ENCODE results near the gene LDAF1. TPM values are rescaled to one million over a fixed set of nuclear protein-coding genes. Genes with fewer than 3 reads are reported as not detected.
"Not testable (repeated sequence)": the region's sequence is repeated elsewhere in the genome, so short reads cannot be mapped to it uniquely, and the experiment has no call there.

The LDAF1 gene
- 26.8 TPM for polyA plus RNA-seq (2013, experiment 1 of 4)
- 21.4 TPM for polyA plus RNA-seq (2013, experiment 2 of 4)
- polyA plus RNA-seq (2013, experiment 3 of 4): 25.1 TPM
- polyA plus RNA-seq (2013, experiment 4 of 4): 26.1 TPM

DNA sequence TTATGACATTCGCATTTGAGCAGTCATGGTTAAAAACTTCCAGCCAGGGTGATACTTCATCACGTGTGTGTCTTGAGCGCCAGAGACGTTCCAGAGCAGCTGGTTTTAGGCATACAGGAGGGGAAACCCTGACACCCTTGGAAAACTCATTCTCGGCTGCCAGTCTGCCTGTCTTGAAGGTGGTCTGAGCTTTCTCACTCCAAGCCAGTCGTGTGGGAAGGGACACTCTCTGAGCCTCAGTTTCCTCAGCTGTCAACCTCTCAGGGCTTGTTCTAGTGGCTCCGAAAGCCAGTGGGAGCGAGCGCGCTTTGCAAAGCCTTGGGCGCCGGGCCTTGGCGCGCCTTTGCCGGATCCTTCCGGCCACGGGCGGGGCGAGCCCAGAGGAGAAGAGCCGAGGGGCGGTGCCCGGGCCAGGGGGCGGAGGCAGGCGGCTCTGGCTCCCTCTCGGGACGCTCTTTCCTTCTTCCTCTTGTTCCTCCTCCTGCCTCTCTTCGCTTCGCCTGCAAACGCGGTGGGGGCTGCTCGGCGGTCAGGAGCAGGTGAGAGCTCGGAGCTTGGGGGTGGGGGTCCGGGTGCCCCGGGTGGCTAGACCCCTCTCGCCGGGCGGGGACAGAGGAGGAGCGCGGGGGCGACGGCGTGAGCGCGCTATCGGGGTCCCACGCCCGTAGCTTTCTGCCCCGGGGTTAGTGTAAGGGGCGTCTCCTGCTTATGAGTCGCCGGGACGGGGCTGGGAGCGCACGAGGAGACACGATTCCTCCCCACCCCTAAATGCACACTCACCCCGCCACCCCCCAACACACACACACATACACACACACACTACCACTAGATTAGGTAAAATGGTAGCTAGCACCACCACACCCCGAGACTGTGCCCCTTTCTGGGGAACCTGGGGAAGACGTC, at the start of gene LDAF1:
Gene LDAF1 (plus strand): TSS at position 467 of the 903 bp plus-strand sequence. CDS start 2,509 bp downstream, outside the sequence.
- WGBS, 2 experiments: 1 to 2% methylated on average over 59 of the region's 59 CpGs
- peaks cover 2% of the 10 kb centered on the region for H3K4me1 ChIP-seq (ENCODE audit: control insufficient read depth, insufficient read depth, low read length)
- H3K27ac ChIP-seq (ENCODE audit: insufficient read depth, low read depth, low read length, poor library complexity, severe bottlenecking): no peak within 1 kb of the TSS
- peak within 1 kb of the TSS; percentile 71 for H3K4me3 ChIP-seq (ENCODE audit: insufficient read depth, low read depth, low read length)
- H3K27me3 ChIP-seq (ENCODE audit: control insufficient read depth, insufficient read depth, low read length, poor library complexity, severe bottlenecking): peaks cover 8% of the 10 kb centered on the region
- H3K36me3 ChIP-seq (ENCODE audit: control insufficient read depth, insufficient read depth, low read length): peaks cover 3% of the 10 kb centered on the region
- no peaks in the 10 kb centered on the region for H3K9me3 ChIP-seq (ENCODE audit: control insufficient read depth, low read length)

GRCh38 chr16:21115551-21115950, 42.9 kb upstream of the LDAF1 start:
- WGBS, 2 experiments: 89 to 94% methylated on average over 3 of the region's 4 CpGs
- H3K27me3 ChIP-seq (ENCODE audit: control insufficient read depth, insufficient read depth, low read length, poor library complexity, severe bottlenecking); H3K4me3 ChIP-seq (ENCODE audit: insufficient read depth, low read depth, low read length): not testable (repeated sequence)

DNA sequence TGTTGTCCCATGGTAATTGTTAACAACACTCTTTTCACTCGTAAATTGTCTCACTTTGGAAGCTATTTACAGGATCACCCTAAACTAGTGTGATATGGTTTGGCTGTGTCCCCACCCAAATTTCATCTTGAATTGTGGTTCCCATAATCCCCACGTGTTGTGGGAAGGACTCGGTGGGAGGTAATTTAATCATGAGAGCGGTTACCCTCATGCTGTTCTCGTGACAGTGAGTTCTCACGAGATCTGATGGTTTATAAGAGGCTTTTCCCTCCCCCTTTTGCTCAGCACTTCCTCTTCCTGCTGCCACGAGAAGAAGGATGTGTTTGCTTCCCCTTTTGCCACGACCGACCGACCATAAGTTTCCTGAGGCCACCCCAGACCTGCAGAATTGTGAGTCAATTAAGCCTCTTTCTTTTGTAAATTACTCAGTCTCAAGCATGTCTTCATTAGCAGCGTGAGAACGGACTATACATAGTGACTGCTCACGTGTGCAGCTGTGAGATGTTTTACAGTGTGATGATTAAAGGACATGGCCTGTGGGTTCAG, 42.3 kb upstream of the LDAF1 start:
- Histone ChIP-seq H3K9me3 (ENCODE audit: control insufficient read depth, low read length) (no peaks in the 10 kb centered on the region), H3K4me3 (ENCODE audit: insufficient read depth, low read depth, low read length) (no peak overlapping the region), H3K36me3 (ENCODE audit: control insufficient read depth, insufficient read depth, low read length) (no peaks in the 10 kb centered on the region), H3K27ac (ENCODE audit: insufficient read depth, low read depth, low read length, poor library complexity, severe bottlenecking) (no peak overlapping the region), H3K4me1 (ENCODE audit: control insufficient read depth, insufficient read depth, low read length) (no peaks in the 10 kb centered on the region), H3K27me3 (ENCODE audit: control insufficient read depth, insufficient read depth, low read length, poor library complexity, severe bottlenecking) (no peaks in the 10 kb centered on the region)
- whole genome bisulfite sequencing, 2 experiments: 54 to 58% methylated on average over 13 of the region's 13 CpGs

More at GRCh38 chr16:21115551-21115950, 42.9 kb upstream of the LDAF1 start:
- not testable (repeated sequence) for H3K36me3 ChIP-seq (ENCODE audit: control insufficient read depth, insufficient read depth, low read length); H3K9me3 ChIP-seq (ENCODE audit: control insufficient read depth, low read length); H3K27ac ChIP-seq (ENCODE audit: insufficient read depth, low read depth, low read length, poor library complexity, severe bottlenecking); H3K4me1 ChIP-seq (ENCODE audit: control insufficient read depth, insufficient read depth, low read length)

DNA sequence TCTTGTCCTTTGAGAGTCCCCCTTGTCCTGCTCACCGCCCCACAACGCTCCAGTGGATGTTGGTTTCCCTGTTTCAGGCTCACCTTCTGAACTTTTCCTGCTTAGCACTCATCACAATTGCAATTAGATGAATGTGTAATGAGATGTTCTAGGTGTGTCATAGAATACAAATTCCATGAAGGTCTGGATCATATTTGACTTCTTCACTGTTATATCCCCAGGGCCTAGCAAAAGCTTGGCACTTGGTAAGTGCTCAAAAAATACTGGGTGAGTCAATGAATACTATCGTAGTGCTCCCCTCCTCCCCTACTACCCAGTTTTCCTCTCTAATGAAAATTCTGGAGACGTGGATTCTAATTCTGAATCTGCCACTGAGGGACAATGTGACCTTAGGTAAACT, 40.9 kb upstream of the LDAF1 start:
- Histone ChIP-seq H3K27ac (ENCODE audit: insufficient read depth, low read depth, low read length, poor library complexity, severe bottlenecking) (no peak overlapping the region), H3K4me1 (ENCODE audit: control insufficient read depth, insufficient read depth, low read length) (no peaks in the 10 kb centered on the region), H3K27me3 (ENCODE audit: control insufficient read depth, insufficient read depth, low read length, poor library complexity, severe bottlenecking) (no peaks in the 10 kb centered on the region), H3K9me3 (ENCODE audit: control insufficient read depth, low read length) (no peaks in the 10 kb centered on the region), H3K36me3 (ENCODE audit: control insufficient read depth, insufficient read depth, low read length) (no peaks in the 10 kb centered on the region), H3K4me3 (ENCODE audit: insufficient read depth, low read depth, low read length) (no peak overlapping the region)
- 88 to 97% methylated on average over 4 of the region's 4 CpGs for WGBS, 2 experiments

- Histone ChIP-seq H3K9me3 (ENCODE audit: control insufficient read depth, low read length) (no peaks in the 10 kb centered on the region), H3K27ac (ENCODE audit: insufficient read depth, low read depth, low read length, poor library complexity, severe bottlenecking) (no peak overlapping the region), H3K27me3 (ENCODE audit: control insufficient read depth, insufficient read depth, low read length, poor library complexity, severe bottlenecking) (no peaks in the 10 kb centered on the region), H3K36me3 (ENCODE audit: control insufficient read depth, insufficient read depth, low read length) (no peaks in the 10 kb centered on the region), H3K4me3 (ENCODE audit: insufficient read depth, low read depth, low read length) (no peak overlapping the region), H3K4me1 (ENCODE audit: control insufficient read depth, insufficient read depth, low read length) (no peaks in the 10 kb centered on the region)
- WGBS, 2 experiments: 81 to 85% methylated on average over 1 to 2 of the region's 2 CpGs
These were observed 37.4 kb upstream of the LDAF1 start for GRCh38 chr16:21120976-21121520.

- no peak overlapping the region for H3K4me3 ChIP-seq (ENCODE audit: insufficient read depth, low read depth, low read length)
- H3K4me1 ChIP-seq (ENCODE audit: control insufficient read depth, insufficient read depth, low read length): no peaks in the 10 kb centered on the region
- 93% methylated on average over 7 of the region's 7 CpGs for WGBS, 2 experiments
- H3K27ac ChIP-seq (ENCODE audit: insufficient read depth, low read depth, low read length, poor library complexity, severe bottlenecking): no peak overlapping the region
- H3K9me3 ChIP-seq (ENCODE audit: control insufficient read depth, low read length): no peaks in the 10 kb centered on the region
- H3K36me3 ChIP-seq (ENCODE audit: control insufficient read depth, insufficient read depth, low read length): no peaks in the 10 kb centered on the region
- H3K27me3 ChIP-seq (ENCODE audit: control insufficient read depth, insufficient read depth, low read length, poor library complexity, severe bottlenecking): no peaks in the 10 kb centered on the region
These were observed 33.3 kb upstream of the LDAF1 start for GRCh38 chr16:21125191-21125590.

DNA sequence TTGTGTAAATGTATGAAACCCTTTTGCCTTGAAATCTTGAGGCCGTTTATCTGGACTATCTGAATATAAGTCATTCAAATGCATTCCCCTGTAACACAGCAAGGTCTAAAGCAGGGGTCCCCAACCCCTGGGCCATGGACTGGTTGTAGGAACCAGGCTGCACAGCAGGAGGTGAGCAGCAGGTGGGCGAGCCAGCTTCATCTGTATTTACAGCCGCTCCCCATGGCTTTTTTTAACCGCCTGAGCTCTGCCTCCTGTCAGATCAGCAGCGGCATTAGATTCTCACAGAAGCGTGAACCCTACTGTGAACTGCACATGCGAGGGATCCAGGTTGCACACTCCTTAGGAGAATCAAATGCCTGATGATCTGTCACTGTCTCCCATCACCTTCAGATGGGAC, 32.0 kb upstream of the LDAF1 start:
- 41% methylated on average over 7 of the region's 7 CpGs for WGBS, 2 experiments
- no peaks in the 10 kb centered on the region for H3K4me1 ChIP-seq (ENCODE audit: control insufficient read depth, insufficient read depth, low read length)

DNA sequence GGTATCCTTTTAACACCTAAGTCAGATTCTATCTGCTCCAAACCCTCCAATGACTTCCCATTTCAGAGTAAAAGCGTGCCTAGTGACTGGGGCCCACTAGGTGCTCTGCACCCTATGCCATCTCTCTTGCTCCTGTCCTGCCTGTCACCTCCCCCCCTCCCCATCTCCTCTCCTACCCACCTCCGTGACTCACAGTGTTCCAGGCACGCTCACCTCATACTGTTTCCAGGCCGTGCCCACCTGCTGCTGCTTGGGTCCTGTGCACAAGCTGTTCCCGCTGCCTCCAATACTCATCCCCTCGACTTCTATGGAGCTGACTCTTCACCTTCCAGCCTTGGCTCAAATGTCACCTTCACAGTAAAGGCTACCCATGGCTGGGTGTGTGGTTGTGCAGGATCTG, 29.5 kb upstream of the LDAF1 start:
- H3K27me3 ChIP-seq (ENCODE audit: control insufficient read depth, insufficient read depth, low read length, poor library complexity, severe bottlenecking): no peaks in the 10 kb centered on the region
- no peaks in the 10 kb centered on the region for H3K9me3 ChIP-seq (ENCODE audit: control insufficient read depth, low read length)
- no peak overlapping the region for H3K27ac ChIP-seq (ENCODE audit: insufficient read depth, low read depth, low read length, poor library complexity, severe bottlenecking)
- no peaks in the 10 kb centered on the region for H3K36me3 ChIP-seq (ENCODE audit: control insufficient read depth, insufficient read depth, low read length)
- H3K4me3 ChIP-seq (ENCODE audit: insufficient read depth, low read depth, low read length): no peak overlapping the region
- WGBS, 2 experiments: 91 to 95% methylated on average over 6 of the region's 6 CpGs
- peaks cover 3% of the 10 kb centered on the region for H3K4me1 ChIP-seq (ENCODE audit: control insufficient read depth, insufficient read depth, low read length)

More for the DNA sequence above, 32.0 kb upstream of the LDAF1 start:
- Histone ChIP-seq H3K27me3 (ENCODE audit: control insufficient read depth, insufficient read depth, low read length, poor library complexity, severe bottlenecking) (no peaks in the 10 kb centered on the region), H3K27ac (ENCODE audit: insufficient read depth, low read depth, low read length, poor library complexity, severe bottlenecking) (no peak overlapping the region), H3K4me3 (ENCODE audit: insufficient read depth, low read depth, low read length) (no peak overlapping the region), H3K9me3 (ENCODE audit: control insufficient read depth, low read length) (no peaks in the 10 kb centered on the region), H3K36me3 (ENCODE audit: control insufficient read depth, insufficient read depth, low read length) (no peaks in the 10 kb centered on the region)

DNA sequence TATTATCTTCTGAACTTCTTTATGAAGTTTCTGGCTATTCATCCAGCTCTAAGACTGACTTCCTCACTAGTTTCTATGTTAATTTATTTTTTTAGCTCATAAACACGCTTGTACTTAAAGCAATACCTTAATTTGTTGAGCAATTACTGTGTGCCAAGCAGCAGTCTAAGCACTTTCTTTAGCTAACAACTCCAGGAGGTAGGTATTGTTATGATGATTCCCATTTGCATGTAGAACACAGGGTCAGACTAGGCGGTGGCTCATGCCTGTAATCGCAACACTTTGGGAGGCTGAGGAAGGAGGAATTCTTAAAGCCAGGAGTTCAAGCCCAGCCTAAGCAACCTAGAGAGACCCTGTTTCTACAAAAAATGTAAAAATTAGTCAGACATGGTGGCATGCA, 27.7 kb upstream of the LDAF1 start:
- Histone ChIP-seq H3K27me3 (ENCODE audit: control insufficient read depth, insufficient read depth, low read length, poor library complexity, severe bottlenecking) (no peaks in the 10 kb centered on the region), H3K4me3 (ENCODE audit: insufficient read depth, low read depth, low read length) (no peak overlapping the region), H3K4me1 (ENCODE audit: control insufficient read depth, insufficient read depth, low read length) (peaks cover 4% of the 10 kb centered on the region), H3K36me3 (ENCODE audit: control insufficient read depth, insufficient read depth, low read length) (no peaks in the 10 kb centered on the region), H3K27ac (ENCODE audit: insufficient read depth, low read depth, low read length, poor library complexity, severe bottlenecking) (no peak overlapping the region), H3K9me3 (ENCODE audit: control insufficient read depth, low read length) (no peaks in the 10 kb centered on the region)
- WGBS, 2 experiments: 74 to 81% methylated on average over 2 to 3 of the region's 3 CpGs

DNA sequence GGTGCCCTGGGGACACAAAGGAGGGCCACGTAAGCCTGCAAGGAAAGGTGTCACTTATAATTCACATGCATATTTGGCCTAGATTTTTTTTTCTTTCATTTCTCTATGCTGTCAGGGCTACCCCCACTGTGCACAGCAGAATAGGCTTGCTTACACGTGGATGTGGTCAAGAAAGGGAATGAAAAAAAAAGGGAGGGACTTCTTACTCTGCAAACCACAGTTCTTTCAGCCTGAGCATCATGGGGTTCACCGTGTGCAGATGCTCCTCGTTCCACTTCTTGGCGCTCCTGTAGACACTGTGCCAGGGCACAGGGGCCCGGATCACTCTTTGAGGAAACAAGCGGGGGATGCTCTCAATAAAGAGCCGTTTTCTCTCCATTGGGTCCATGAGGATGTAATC, 24.4 kb upstream of the LDAF1 start:
- H3K4me1 ChIP-seq (ENCODE audit: control insufficient read depth, insufficient read depth, low read length): peaks cover 4% of the 10 kb centered on the region
- no peak overlapping the region for H3K4me3 ChIP-seq (ENCODE audit: insufficient read depth, low read depth, low read length)
- no peaks in the 10 kb centered on the region for H3K27me3 ChIP-seq (ENCODE audit: control insufficient read depth, insufficient read depth, low read length, poor library complexity, severe bottlenecking)
- H3K27ac ChIP-seq (ENCODE audit: insufficient read depth, low read depth, low read length, poor library complexity, severe bottlenecking): no peak overlapping the region
- no peaks in the 10 kb centered on the region for H3K9me3 ChIP-seq (ENCODE audit: control insufficient read depth, low read length)
- WGBS, 2 experiments: 78% methylated on average over 8 of the region's 8 CpGs
- H3K36me3 ChIP-seq (ENCODE audit: control insufficient read depth, insufficient read depth, low read length): no peaks in the 10 kb centered on the region
